Erythroblast (primary cell): ENCODE data around the gene ETV3L.

Experiments
- DNase-seq, 2 experiments: peaks; one replicate each; lab custom pipeline; 2025; lab: John Stamatoyannopoulos, UW
- GATA1 ChIP-seq: IDR thresholded peaks from 2 replicates; pipeline ENCODE4 v1.6.1; 2011; ENCODE audit warnings: low read depth, mild to moderate bottlenecking, control low read depth, low read length, moderate library complexity
- POLR2A ChIP-seq: IDR thresholded peaks from 2 replicates; pipeline ENCODE4 v1.6.1; 2011; ENCODE audit warnings: mild to moderate bottlenecking, low read length

Gene ETV3L

DNA sequence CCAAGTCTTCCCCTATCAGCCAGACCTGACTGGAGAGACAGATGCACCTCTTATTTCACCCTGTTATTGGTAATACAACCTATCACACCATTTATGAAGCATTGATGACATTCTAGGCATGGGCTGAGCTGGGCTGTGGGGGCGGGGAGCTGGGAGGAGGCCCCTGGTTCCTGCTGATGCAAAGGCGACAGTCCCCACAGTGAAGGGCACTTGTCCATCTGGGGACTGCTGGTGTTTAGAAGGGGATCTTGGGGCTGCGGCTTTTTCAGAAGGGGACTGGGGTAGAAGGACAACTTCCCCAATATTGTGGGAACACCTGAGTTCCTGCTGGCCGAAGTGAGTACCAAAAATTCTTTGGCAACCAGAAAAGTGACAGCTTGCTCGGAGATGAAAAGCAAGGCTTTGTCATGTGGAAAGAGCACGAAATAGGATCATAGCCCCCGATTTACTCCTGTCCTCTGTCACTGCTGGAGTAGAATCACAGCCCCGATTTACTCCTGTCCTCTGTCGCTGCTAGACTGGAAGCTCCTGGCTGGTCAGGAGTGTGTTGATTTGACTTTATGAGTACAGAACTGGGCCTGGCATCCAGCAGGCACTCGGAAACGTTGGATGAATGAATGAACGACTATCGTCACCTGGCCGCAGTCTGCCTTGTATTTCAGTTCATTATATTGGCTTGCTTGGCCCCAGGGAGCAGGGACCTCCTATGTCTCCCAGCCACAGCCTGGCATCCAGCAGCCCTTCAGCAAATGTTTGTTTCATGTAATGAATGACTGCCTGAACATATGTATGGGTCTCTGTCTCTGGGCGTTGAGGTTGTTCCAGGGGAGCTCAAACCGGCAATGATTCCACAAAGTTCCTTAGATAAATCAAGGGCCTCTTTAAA lies 16.5 kb upstream of the ETV3L start:
- DNase-seq: no peak
- TF ChIP-seq GATA1: no peak
- TF ChIP-seq POLR2A: no peak

DNA sequence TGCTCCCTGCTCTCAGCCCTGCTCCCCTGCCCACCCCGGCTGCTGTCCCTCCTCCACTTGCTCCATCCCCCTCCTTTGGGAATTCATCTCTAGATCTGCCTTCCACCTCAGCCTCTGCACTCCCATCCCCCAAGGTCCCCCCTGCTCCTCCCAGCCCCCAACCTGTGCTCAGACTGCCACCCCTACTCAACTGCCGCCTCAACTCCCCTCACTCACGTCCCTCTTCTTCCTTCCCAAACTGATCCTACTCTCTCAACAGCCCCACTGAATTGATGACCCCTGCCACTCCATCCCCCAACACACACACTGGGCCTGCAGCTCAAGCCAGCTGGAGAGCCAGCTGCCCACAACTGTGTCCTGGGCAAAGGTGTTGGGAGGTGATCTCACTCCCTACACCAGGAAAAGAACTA lies 15.8 kb upstream of the ETV3L start:
- TF ChIP-seq GATA1 (no peak), POLR2A (no peak)
- DNase-seq: no peak

GRCh38 chr1:157114183-157115121 lies 14.8 kb upstream of the ETV3L start:
- DNase-seq: no peak
- TF ChIP-seq GATA1 (no peak), POLR2A (no peak)

DNA sequence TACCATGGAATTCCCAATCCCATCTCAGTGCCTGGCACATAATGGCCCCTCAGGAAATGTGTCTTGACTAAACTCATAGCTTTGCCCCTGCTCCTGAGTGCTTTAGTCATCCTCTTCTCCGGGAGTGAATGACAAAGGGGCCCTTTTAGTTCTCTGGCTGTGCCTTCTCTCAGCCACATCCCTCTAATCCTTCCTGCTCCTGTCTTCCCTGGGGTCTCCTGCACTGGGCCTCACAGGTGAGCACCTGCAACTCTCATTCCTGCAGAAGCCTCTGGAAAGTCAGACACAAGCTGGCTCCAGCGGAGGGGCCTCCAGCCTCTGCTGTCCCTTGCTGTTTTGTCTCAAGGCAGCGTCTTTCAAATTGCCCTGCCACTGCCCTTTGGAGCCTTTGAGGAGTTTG lies 14.0 kb upstream of the ETV3L start:
- DNase-seq: no peak
- TF ChIP-seq POLR2A (no peak), GATA1 (no peak)

GRCh38 chr1:157113106-157113505 lies 13.5 kb upstream of the ETV3L start:
- no peak for TF ChIP-seq POLR2A
- DNase-seq: no peak

GRCh38 chr1:157112186-157112867 lies 12.7 kb upstream of the ETV3L start:
- DNase-seq: no peak

DNA sequence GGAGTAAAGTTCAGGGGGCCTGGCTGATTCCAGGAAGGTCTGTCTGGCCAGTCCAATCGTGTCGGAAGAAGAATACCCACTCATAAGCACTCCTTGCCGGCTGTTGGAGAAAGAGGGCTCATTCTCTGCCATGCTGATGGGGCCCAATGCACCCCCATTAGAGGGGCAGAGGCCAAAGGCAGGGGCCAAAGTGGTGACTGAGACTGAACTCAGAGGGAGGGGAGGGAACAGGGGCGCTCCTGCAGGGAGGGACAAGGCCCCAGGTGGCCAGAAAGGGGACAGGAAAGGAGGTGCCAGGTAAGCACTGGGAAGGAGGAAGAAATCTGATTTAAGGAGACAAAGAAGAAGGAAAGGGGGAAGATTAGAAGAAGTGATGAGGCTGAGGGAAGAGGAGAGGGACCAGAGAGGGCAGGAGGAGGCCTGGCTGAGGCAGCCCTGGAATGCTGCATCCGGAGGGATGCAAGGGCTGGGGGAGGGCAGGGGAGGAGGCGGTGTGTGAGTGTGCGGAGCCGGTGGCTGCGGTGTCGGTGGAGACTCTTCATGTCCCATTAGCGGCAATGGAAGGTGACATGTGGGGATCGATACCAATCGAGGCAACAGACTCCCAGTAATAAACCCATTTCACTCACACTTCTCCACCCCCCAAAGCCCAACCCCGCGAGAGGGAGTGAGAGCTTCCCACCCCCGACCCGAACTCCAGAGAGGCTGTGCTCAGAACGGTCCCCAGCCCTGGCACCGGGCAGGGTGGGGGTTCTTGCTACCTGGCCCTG lies 12.0 kb upstream of the ETV3L start:
- DNase-seq: no peak
- TF ChIP-seq GATA1: no peak
- no peak for TF ChIP-seq POLR2A

More at GRCh38 chr1:157112186-157112867, 12.7 kb upstream of the ETV3L start:
- no peak for TF ChIP-seq POLR2A
- TF ChIP-seq GATA1: no peak

DNA sequence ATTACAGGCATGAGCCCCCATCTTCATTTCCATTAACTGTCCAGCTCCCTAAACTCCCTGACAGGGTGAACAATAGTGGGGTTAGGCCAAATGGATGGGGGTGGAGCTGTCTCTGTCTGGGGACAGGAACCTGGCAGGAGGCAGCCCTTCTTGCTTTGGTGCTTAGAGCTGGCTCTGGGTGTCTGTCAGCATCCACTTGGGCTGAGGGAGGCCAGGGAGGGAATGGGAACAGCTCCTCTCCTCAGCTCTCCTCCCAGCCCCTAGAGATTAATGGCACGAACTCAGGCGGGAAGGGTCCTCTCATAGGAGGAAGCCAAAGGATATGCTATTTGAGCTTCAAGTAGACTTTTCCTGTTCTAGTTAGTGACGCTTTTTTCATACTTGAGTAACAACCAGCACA lies 11.1 kb upstream of the ETV3L start:
- TF ChIP-seq GATA1 (no peak), POLR2A (no peak)
- DNase-seq: no peak

GRCh38 chr1:157110003-157110402 lies 10.4 kb upstream of the ETV3L start:
- TF ChIP-seq POLR2A (no peak), GATA1 (no peak)
- no peak for DNase-seq

GRCh38 chr1:157108448-157108847 lies 8.8 kb upstream of the ETV3L start:
- no peak for TF ChIP-seq POLR2A
- TF ChIP-seq GATA1: no peak
- DNase-seq: no peak

DNA sequence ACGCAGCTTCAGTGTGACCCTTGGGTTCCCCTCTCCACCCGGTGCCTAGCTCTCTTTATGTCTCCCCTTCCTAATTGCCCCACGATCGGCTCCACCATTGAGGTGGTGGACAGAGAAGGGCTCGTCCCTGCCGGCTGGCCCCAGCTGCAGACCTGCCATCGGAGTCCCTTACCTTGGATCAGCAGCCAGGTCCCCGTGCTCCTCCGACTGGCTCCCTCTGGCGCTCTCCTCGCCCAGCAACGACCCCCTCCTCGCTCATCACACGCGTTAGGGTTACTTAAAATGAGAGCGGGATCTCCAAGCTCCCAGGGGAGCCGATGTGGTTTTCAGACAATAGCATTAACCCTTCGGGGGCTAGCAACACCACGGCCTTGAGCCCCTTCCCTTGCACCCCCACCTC lies 8.1 kb upstream of the ETV3L start:
- TF ChIP-seq GATA1 (no peak), POLR2A (no peak)
- no peak for DNase-seq

GRCh38 chr1:157106813-157107189 lies 7.2 kb upstream of the ETV3L start:
- DNase-seq: no peak
- TF ChIP-seq GATA1 (no peak), POLR2A (no peak)

DNA sequence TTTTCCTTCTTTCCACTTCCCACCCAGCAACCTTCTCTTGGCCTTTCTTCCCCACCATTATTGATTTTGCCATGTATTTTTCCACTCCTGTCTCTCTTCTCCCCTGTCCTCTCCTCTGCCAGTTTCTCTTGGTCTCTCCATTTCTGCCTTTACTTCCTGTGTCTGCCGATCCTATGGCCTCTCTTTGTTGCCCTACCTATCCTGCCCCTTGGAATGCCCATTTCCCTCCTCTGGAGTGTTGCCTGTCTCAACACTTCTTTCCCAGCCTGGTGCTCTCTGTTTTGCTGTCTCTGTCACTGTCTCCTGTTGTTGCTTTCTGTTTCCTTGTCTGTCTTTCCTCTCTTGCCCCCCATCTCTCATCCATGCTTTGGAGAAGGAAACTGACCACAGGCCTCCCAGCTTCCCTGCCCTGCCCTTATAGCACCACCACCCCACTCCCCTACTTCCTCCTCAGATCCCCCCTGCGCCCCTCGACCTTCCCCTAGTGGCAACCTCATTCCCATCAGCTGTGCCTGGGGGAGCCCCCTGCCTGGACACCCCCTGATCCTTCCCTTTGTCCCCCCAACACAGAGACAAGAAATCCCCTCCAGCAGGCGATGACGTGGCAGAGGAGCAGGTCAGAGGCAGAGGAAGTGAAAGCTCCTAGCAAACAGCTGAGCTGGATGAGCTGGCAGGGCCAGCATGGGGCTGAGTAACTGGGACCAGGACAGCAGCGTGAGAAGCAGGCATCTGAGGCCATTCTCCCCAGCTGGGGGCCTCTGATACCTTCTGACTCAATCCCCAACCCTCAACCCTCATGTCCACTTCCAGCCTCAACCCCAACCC lies 6.6 kb upstream of the ETV3L start:
- no peak for DNase-seq
- TF ChIP-seq POLR2A: no peak
- no peak for TF ChIP-seq GATA1
